SH-SY5Y (cell line): ENCODE results near the gene TCHH.

Source experiments
- GATA2 ChIP-seq: IDR thresholded peaks from 2 replicates; pipeline ENCODE4 v1.6.1; 2011; ENCODE audit warnings: mild to moderate bottlenecking, low read depth, low read length
- GATA3 ChIP-seq: IDR thresholded peaks from 2 replicates; pipeline ENCODE4 v1.6.1; 2011; ENCODE audit warnings: low read depth, mild to moderate bottlenecking, low read length, moderate library complexity

Gene TCHH

GRCh38 chr1:152107984-152108881 lies 7.0 kb downstream of the TCHH start:
- no peak for TF ChIP-seq GATA3
- no peak for TF ChIP-seq GATA2

GRCh38 chr1:152107031-152107983 lies 7.9 kb downstream of the TCHH start:
- TF ChIP-seq GATA2 = no peak
- TF ChIP-seq GATA3 = no peak

- TF ChIP-seq GATA3 = no peak
- TF ChIP-seq GATA2 = no peak
Measured at GRCh38 chr1:152104854-152105253, 10.4 kb downstream of the TCHH start.

GRCh38 chr1:152096931-152097330 lies 18.3 kb downstream of the TCHH start:
- TF ChIP-seq GATA2 (no peak), GATA3 (no peak)

GRCh38 chr1:152089014-152089674 lies 26.1 kb downstream of the TCHH start, which contains the start of gene TCHHL1:
TSS of gene TCHHL1 (minus strand) at chr1:152089064. CDS start at chr1:152088143, 921 bp downstream.
- TF ChIP-seq GATA2 (no peak), GATA3 (no peak)

GRCh38 chr1:152086760-152087159 lies 28.5 kb downstream of the TCHH start:
- TF ChIP-seq GATA2 = no peak
- no peak for TF ChIP-seq GATA3

GRCh38 chr1:152084853-152085252 lies 30.4 kb downstream of the TCHH start:
- TF ChIP-seq GATA2 = no peak
- TF ChIP-seq GATA3 = no peak

- TF ChIP-seq GATA2 (no peak), GATA3 (no peak)
Measured at GRCh38 chr1:152078831-152079441, 36.3 kb downstream of the TCHH start.

GRCh38 chr1:152072311-152072710 lies 42.9 kb downstream of the TCHH start:
- no peak for TF ChIP-seq GATA2
- TF ChIP-seq GATA3 = no peak

- TF ChIP-seq GATA3 = no peak
- TF ChIP-seq GATA2 = no peak
Measured at GRCh38 chr1:152071123-152071522, 44.1 kb downstream of the TCHH start.

GRCh38 chr1:152067929-152068328 lies 47.3 kb downstream of the TCHH start:
- no peak for TF ChIP-seq GATA2
- no peak for TF ChIP-seq GATA3

- TF ChIP-seq GATA3 = no peak
- TF ChIP-seq GATA2 = no peak
Measured at GRCh38 chr1:152067150-152067549, 48.1 kb downstream of the TCHH start.

GRCh38 chr1:152061952-152062351 lies 53.3 kb downstream of the TCHH start:
- no peak for TF ChIP-seq GATA2
- no peak for TF ChIP-seq GATA3
